ENCODE measurements around the gene SLC35F6.
A peak's percentile ranks its signal among the peaks of the same experiment; 100 is the strongest.
"Not testable (repeated sequence)": the region's sequence is repeated elsewhere in the genome, so short reads cannot be mapped to it uniquely, and the experiment has no call there.

The SLC35F6 gene

DNA sequence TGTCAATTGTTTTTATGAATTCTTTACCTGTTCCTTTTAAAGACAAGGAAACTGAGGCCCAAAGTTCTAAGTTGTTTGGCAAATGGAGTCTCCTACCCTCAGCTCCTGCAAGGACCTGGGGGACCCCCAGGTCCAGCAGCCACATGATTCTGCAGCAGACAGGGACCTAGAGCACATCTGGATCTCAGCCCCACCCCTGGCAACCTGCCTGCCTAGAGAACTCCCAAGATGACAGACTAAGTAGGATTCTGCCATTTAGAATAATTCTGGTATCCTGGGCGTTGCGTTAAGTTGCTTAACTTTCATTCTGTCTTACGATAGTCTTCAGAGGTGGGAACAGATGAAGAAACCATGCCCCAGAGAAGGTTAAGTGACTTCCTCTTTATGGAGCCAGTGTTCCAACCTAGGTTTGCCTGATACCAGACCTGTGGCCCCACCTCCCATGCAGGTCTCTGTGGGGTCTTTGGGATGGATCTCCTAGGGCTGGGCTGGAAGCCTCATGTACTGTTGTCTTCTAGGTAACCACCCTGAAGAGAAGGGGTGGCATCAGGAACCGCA, 16.2 kb downstream of the SLC35F6 start:
- no peak for DNase-seq (ENCODE audit: low read depth in 2 of 2, low spot score in 1 of 2)

DNA sequence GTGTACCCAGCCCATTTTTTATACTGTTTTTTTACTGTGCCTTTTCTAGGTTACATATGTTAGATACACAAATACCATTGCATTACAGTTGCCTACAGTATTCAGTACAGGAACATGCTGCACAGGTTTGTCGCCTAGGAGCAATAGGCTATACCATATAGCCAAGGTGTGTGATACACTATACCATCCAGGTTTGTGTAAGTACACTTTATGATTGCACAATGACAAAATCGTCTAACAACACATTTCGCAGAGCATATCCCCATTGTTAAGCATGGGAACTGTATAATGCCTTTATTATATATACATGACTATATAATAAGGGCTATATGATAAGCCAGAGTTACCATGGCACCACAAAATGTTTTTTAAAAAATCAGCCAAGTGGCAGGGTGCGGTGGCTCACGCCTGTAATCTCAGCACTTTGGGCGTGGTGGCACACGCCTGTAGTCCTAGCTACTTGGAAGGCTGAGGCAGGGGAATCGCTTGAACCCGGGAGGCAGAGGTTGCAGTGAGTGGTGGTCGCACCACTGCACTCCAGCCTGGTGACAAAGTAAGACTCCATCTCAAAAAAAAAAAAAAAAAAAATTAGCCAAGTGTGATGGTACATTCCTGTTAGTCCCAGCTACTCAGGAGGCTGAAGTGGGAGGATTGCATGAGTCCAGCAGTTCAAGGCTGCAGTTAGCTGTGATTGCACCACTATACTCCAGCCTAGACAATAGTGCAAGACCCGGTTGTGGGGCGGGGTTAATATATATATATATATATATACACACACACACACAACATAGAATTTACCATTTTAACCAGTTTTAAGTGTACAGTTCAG, 19.0 kb downstream of the SLC35F6 start:
- no peak for DNase-seq (ENCODE audit: low read depth in 2 of 2, low spot score in 1 of 2)

DNA sequence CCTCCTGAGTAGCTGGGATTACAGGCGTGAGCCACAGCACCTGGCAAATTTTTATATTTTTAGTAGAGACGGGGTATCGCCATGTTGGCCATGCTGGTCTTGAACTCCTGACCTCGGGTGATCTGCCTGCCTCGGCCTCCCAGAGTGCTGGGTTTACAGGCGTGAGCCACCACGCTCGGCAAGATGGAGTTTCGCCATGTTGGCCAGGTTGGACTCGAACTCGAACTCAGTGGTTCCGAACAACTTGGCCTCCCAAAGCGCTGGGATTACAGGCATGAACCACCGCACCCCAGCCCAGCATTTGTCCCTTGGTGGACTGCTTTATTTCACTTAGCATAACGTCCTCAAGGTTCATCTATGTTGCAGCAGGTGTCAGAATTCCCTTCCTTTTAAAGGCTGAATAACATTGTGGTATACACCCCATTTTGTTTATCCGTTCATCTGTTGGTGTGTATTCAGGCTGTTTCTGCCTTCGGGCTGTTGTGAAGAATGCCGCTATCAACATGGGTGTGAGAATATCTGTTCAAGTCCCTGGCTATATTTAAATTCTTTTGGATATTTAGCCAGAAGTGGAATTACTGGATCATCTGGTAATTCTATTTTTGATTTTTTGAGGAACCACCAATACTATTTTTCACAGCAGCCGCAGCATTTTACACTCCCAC, 20.6 kb downstream of the SLC35F6 start:
- no peak for DNase-seq (ENCODE audit: low read depth in 2 of 2, low spot score in 1 of 2)

- DNase-seq (ENCODE audit: low read depth in 2 of 2, low spot score in 1 of 2) = peak; percentile 89 to 90
These were observed 21.5 kb downstream of the SLC35F6 start, which contains the start of gene CENPA for GRCh38 chr2:26785431-26786206. Gene CENPA (plus strand): TSS chr2:26786056. CDS start chr2:26786197, 141 bp downstream.

GRCh38 chr2:26786207-26787028, 22.3 kb downstream of the SLC35F6 start:
- DNase-seq (ENCODE audit: low read depth in 2 of 2, low spot score in 1 of 2) = no peak

DNA sequence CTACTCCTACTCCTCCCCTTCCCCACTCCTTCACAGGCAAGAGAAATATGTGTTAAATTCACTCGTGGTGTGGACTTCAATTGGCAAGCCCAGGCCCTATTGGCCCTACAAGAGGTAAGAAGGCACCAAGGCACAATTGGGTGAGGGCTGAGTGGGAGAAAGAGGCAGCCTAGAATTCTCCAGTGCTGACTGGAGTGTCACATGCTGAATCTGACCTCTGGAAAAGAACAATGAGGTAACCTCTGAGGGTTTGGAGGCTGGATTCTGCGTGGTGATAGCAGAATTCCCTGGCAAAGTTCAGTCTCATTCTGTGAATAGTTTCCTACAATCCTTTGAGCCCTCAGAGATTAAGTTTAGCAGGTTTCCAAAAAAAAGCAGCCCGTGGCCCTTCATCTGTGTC, 28.6 kb downstream of the SLC35F6 start:
- DNase-seq (ENCODE audit: low read depth in 2 of 2, low spot score in 1 of 2) = no peak

GRCh38 chr2:26793518-26793917, 29.4 kb downstream of the SLC35F6 start:
- DNase-seq (ENCODE audit: low read depth in 2 of 2, low spot score in 1 of 2) = no peak

- DNase-seq (ENCODE audit: low read depth in 2 of 2, low spot score in 1 of 2) = not testable (repeated sequence)
These were observed 31.1 kb downstream of the SLC35F6 start for GRCh38 chr2:26795135-26795534.

- DNase-seq (ENCODE audit: low read depth in 2 of 2, low spot score in 1 of 2) = no peak
These were observed 37.2 kb downstream of the SLC35F6 start for GRCh38 chr2:26801328-26801727.

DNA sequence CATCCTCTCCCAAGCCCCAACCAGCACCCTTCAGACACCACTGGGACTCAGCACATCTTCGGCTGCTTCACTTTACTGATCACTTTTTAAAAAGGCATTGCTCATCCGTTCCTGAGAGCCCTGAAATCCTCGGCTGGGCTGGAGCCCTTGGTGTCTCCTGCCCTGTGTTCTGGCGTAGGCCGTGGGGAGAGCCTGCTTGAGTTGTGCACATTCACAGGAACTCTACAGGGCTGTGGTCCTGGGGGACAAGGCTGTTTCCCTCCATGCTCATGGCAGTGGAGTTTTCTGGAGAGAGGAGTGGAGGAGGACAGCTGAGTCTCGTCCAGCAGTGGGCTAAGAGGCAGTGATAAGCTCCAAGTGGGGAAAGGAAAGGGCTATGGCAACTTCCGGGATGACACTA, 37.7 kb downstream of the SLC35F6 start:
- no peak for DNase-seq (ENCODE audit: low read depth in 2 of 2, low spot score in 1 of 2)

- no peak for DNase-seq (ENCODE audit: low read depth in 2 of 2, low spot score in 1 of 2)
These were observed 41.2 kb downstream of the SLC35F6 start for GRCh38 chr2:26805241-26805676.

- no peak for DNase-seq (ENCODE audit: low read depth in 2 of 2, low spot score in 1 of 2)
These were observed 43.8 kb downstream of the SLC35F6 start for GRCh38 chr2:26807788-26808460.

- DNase-seq (ENCODE audit: low read depth in 2 of 2, low spot score in 1 of 2) = no peak
These were observed 45.1 kb downstream of the SLC35F6 start for GRCh38 chr2:26809211-26809610.

DNA sequence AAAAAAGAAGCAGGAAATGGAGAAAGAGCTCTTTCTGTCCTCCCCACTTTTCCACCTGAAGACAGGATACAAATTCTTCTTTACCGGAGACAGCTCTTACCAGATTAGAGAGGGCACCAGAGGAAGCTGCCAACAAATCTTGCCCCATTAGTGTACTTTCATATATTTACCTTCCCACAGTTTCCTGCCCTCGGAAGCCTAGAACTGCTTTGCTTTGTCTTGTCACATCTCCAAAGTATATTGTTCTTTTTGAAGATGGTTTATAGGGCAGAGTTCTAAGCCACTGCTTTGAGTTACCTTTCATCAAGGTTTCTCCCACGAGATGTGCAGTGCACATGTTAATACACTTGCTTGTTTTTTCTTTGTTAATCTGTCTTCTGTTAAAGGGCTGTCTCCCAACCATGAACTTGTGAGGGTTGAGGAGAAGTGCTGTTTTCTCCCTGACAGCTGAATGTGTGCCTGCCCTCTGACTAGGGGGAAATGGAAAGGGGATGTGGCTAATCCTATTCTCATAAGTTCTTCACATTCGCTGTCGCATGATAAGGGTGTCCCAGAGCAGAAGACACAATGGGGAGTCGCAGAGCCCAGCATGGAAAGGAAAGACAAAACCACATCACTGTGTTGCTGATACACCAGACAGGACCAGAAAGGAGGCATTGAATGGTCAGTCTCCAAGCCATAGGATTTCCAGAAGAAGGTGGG, 45.9 kb downstream of the SLC35F6 start:
- no peak for DNase-seq (ENCODE audit: low read depth in 2 of 2, low spot score in 1 of 2)

DNA sequence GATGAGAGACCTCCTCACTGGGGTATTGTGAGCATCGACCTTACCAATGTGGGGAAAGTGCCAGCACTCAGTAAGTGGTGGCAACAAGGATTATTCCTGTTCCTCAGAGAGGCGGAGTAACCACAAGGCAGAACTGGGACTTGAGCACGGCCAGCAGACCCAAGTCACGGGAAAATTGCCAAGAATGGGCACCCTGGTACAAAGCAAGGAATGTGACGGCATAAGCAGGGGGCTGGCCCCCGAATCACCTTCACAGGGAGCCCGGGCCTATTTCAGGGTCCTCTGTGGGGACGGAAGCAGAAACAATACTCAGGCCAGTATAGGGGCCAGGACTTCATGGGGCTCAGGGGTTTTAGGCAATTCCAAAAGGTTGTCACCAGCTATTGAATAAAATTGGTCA, 47.2 kb downstream of the SLC35F6 start:
- DNase-seq (ENCODE audit: low read depth in 2 of 2, low spot score in 1 of 2) = no peak

DNA sequence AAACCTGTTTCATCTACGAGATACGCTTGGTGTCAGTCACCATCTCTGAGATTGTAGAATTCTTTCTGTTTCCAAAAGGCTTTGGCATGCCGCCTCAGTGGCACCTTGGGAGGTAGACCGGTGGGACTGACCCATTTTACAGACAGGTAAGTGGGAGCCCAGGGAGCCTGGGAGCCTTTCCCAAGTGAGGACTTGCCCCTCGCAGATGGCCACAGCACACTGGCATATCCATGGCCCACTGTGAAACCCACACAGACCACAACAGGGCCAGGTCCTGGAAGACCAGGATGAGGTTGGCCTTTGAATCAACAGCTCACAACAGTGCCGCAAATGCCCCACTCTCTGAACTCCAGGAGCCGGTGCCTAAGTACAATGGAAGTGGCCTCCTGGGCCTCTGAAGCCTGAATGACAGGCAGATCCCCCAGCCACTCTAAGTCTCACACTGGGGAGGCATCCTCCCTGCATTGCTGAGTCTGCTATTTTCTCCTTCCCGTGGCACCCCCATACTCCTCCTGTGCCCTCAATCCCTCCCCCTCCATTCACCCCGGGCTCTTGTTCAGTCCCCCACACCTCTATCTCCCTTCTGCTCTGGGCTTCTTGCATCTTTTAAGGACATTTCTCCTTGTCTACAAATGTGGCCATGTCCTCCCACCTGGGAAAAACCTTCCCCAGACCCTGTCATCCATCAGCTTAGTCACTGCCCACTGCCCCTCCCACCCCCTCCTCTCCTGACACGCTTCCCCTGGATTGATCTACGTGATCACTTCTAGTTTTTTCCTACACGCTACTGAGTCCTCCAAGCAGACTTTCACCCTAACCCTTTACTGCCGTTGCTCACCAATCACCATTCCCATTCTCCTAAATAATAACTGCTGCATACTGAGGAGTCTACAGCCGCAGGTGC, 48.0 kb downstream of the SLC35F6 start:
- DNase-seq (ENCODE audit: low read depth in 2 of 2, low spot score in 1 of 2) = no peak

DNA sequence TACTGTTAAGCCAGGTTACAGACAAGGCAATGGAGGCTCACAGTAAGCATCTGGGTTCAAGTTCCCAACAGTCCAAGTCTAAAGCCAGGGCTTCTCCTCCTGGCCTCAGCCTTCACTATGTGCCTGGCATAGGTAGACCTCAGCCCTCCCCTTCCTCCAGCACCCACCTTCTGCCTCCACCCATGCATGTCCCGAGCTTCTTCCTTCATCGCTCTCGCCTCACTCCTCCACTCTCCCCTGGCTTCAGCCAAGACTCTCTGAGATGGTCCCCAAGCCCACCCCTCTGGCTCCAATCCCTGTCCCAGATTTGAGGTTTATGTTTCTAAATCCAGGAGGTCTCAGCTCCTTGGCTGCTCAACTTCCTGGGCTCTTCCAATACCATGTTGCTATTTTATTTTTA, 48.6 kb downstream of the SLC35F6 start:
- DNase-seq (ENCODE audit: low read depth in 2 of 2, low spot score in 1 of 2) = no peak

- DNase-seq (ENCODE audit: low read depth in 2 of 2, low spot score in 1 of 2) = not testable (repeated sequence)
These were observed 50.1 kb downstream of the SLC35F6 start for GRCh38 chr2:26814072-26814765.
